SU-DHL-6 (cell line): ENCODE measurements around the gene ZNF414.

Experiments used
- H2AFZ ChIP-seq: fragments of 200-600 bp; sonication (generic); 2 replicates; pipeline ENCODE4 v1.6.1; 2014; ENCODE audit warnings: low read depth, mild to moderate bottlenecking, moderate library complexity, mixed read lengths, antibody characterized with exemption, low read length; ENCODE audit not compliant: severe bottlenecking
- H3F3A ChIP-seq: fragments of 200-600 bp; shearing (Covaris generic); 2 replicates; pipeline ENCODE4 v1.6.0; 2016; ENCODE audit warnings: antibody characterized with exemption, mild to moderate bottlenecking; ENCODE audit not compliant: insufficient read depth
- H3K27ac ChIP-seq: fragments of 200-600 bp; sonication (generic); 2 replicates; pipeline ENCODE4 v1.5.1; 2016; ENCODE audit warnings: low read depth, mild to moderate bottlenecking, low read length, moderate library complexity, mixed read lengths
- H3K27me3 ChIP-seq: fragments of 200-600 bp; sonication (generic), shearing (Covaris generic); 2 replicates; pipeline ENCODE4 v1.6.0; 2014; ENCODE audit warnings: mild to moderate bottlenecking, low read length
- H3K36me3 ChIP-seq: fragments of 200-600 bp; sonication (generic); 2 replicates; pipeline ENCODE4 v1.6.1; 2014; ENCODE audit warnings: mild to moderate bottlenecking, low read length, mixed read lengths
- H3K4me2 ChIP-seq: fragments of 300-600, 200-600 bp; shearing (Covaris generic), sonication (generic); 2 replicates; pipeline ENCODE4 v1.6.0; 2014; ENCODE audit warnings: low read length, low read depth, mild to moderate bottlenecking; ENCODE audit not compliant: poor library complexity, severe bottlenecking
- H3K4me3 ChIP-seq: fragments of 200-600 bp; sonication (generic); 2 replicates; pipeline ENCODE4 v1.5.1; 2014; ENCODE audit warnings: antibody characterized with exemption, low read length, mild to moderate bottlenecking, mixed read lengths; ENCODE audit not compliant: insufficient read depth, poor library complexity, severe bottlenecking
- H3K79me2 ChIP-seq: fragments of 200-600 bp; sonication (generic); 2 replicates; pipeline ENCODE4 v1.6.1; 2014; ENCODE audit warnings: mild to moderate bottlenecking, low read length, moderate library complexity; ENCODE audit not compliant: insufficient read depth
- H3K9ac ChIP-seq: fragments of 200-600 bp; sonication (generic); 2 replicates; pipeline ENCODE4 v1.7.0; 2014; ENCODE audit warnings: mild to moderate bottlenecking, low read length
- H3K9me2 ChIP-seq: fragments of 200-600 bp; sonication (generic); replicated peaks from 2 replicates; pipeline ENCODE4 v1.6.1; 2014; ENCODE audit warnings: low read length; ENCODE audit not compliant: insufficient read depth
- H3K9me3 ChIP-seq: fragments of 200-600 bp; sonication (generic); 2 replicates; pipeline ENCODE4 v1.6.1; 2014; ENCODE audit warnings: low read length, mixed read lengths; ENCODE audit not compliant: insufficient read depth
- H4K20me1 ChIP-seq: fragments of 200-600 bp; sonication (generic); 2 replicates; pipeline ENCODE4 v1.6.1; 2014; ENCODE audit warnings: low read depth, mild to moderate bottlenecking, antibody characterized with exemption, low read length, moderate library complexity, mixed read lengths
- CTCF ChIP-seq: fragments of 200-600 bp; sonication (generic); IDR thresholded peaks from one replicate; pipeline ENCODE4 v1.5.1; 2017; ENCODE audit warnings: antibody characterized with exemption, mild to moderate bottlenecking, low read length, moderate library complexity; ENCODE audit not compliant: insufficient read depth, poor library complexity, severe bottlenecking
- EZH2phosphoT487 ChIP-seq: fragments of 200-600 bp; sonication (generic), shearing (Covaris generic); conservative IDR thresholded peaks from 2 replicates; pipeline ENCODE4 v1.6.1; 2018; ENCODE audit warnings: mild to moderate bottlenecking, antibody characterized with exemption, low read length, moderate library complexity, mixed read lengths

ZNF414 gene

GRCh38 chr19:8504171-8504570 is 9.8 kb downstream of the ZNF414 start:
- Histone ChIP-seq H3F3A (no peaks in the 10 kb centered on the region), H3K4me3 (no peak overlapping the region), H2AFZ (no peak overlapping the region), H3K27ac (no peak overlapping the region), H3K9me3 (no peaks in the 10 kb centered on the region), H3K36me3 (no peaks in the 10 kb centered on the region), H3K79me2 (no peaks in the 10 kb centered on the region), H3K27me3 (no peaks in the 10 kb centered on the region), H3K9ac (no peak overlapping the region), H3K4me2 (no peak overlapping the region), H3K9me2 (no peaks in the 10 kb centered on the region), H4K20me1 (no peaks in the 10 kb centered on the region)
- TF ChIP-seq EZH2phosphoT487 (no peak), CTCF (no peak)

GRCh38 chr19:8503510-8503909 is 10.5 kb downstream of the ZNF414 start:
- Histone ChIP-seq H3K9me2 (no peaks in the 10 kb centered on the region), H3K9me3 (no peaks in the 10 kb centered on the region), H3K36me3 (no peaks in the 10 kb centered on the region), H2AFZ (no peak overlapping the region), H3F3A (no peaks in the 10 kb centered on the region), H3K4me2 (no peak overlapping the region), H3K27me3 (no peaks in the 10 kb centered on the region), H3K4me3 (no peak overlapping the region), H3K27ac (no peak overlapping the region), H4K20me1 (no peaks in the 10 kb centered on the region), H3K9ac (no peak overlapping the region), H3K79me2 (no peaks in the 10 kb centered on the region)
- no peak for TF ChIP-seq CTCF
- no peak for TF ChIP-seq EZH2phosphoT487

- Histone ChIP-seq H3K9me3 (no peaks in the 10 kb centered on the region), H3K27ac (no peak overlapping the region), H3K4me2 (no peak overlapping the region), H3K9ac (no peak overlapping the region), H3K9me2 (no peaks in the 10 kb centered on the region), H3K4me3 (no peak overlapping the region), H2AFZ (no peak overlapping the region), H3K79me2 (no peaks in the 10 kb centered on the region), H3K36me3 (no peaks in the 10 kb centered on the region), H4K20me1 (no peaks in the 10 kb centered on the region), H3K27me3 (no peaks in the 10 kb centered on the region), H3F3A (no peaks in the 10 kb centered on the region)
- TF ChIP-seq EZH2phosphoT487, result no peak
- no peak for TF ChIP-seq CTCF
Observed at GRCh38 chr19:8501981-8502380, 12.0 kb downstream of the ZNF414 start.
